Mesenchymal stem cell (in vitro differentiated cells and primary cell): ENCODE results near the gene ADAMTS17.

Source experiments
- DNase-seq: peaks from one replicate; pipeline ENCODE4 v3.0.0-alpha.2; 2013
- H2AFZ ChIP-seq: one replicate; pipeline ENCODE4 v1.6.1; 2013; ENCODE audit warnings: low read depth, mild to moderate bottlenecking, control low read depth, inconsistent platforms, low read length, moderate library complexity
- H2AK5ac ChIP-seq: 2 replicates; pipeline ENCODE4 v1.6.1; 2013; ENCODE audit warnings: low read length, moderate library complexity, mild to moderate bottlenecking, inconsistent platforms; ENCODE audit not compliant: severe bottlenecking
- H2BK120ac ChIP-seq: one replicate; pipeline ENCODE4 v1.6.1; 2013; ENCODE audit warnings: low read depth, mild to moderate bottlenecking, inconsistent platforms, low read length, moderate library complexity
- H2BK12ac ChIP-seq, 2 experiments: one replicate each; pipeline ENCODE4 v1.6.1; 2013; ENCODE audit warnings: inconsistent platforms in 2 of 2, low read length in 2 of 2, mild to moderate bottlenecking in 2 of 2, moderate library complexity in 2 of 2, control low read depth in 1 of 2
- H2BK15ac ChIP-seq: one replicate; pipeline ENCODE4 v1.6.1; 2013; ENCODE audit warnings: mild to moderate bottlenecking, low read depth, inconsistent platforms; ENCODE audit not compliant: poor library complexity, severe bottlenecking
- H2BK5ac ChIP-seq: 2 replicates; pipeline ENCODE4 v1.6.1; 2013; ENCODE audit warnings: low read depth, mild to moderate bottlenecking, low read length, control low read depth, inconsistent platforms; ENCODE audit not compliant: poor library complexity, severe bottlenecking
- H3K14ac ChIP-seq, 2 experiments: one replicate each; pipeline ENCODE4 v1.6.1; 2013; ENCODE audit warnings: inconsistent platforms in 2 of 2, low read length in 2 of 2, control low read depth in 1 of 2, mild to moderate bottlenecking in 1 of 2, moderate library complexity in 1 of 2
- H3K18ac ChIP-seq, 2 experiments: one replicate each; pipeline ENCODE4 v1.6.1; 2013; ENCODE audit warnings: inconsistent platforms in 2 of 2, low read length in 2 of 2, control low read depth in 1 of 2, low read depth in 1 of 2, mild to moderate bottlenecking in 1 of 2
- H3K23ac ChIP-seq, 2 experiments: one replicate each; pipeline ENCODE4 v1.6.1; 2013; ENCODE audit warnings: inconsistent platforms in 2 of 2, low read length in 2 of 2, mild to moderate bottlenecking in 2 of 2, moderate library complexity in 2 of 2, control low read depth in 1 of 2
- H3K27ac ChIP-seq: 2 replicates; pipeline ENCODE4 v1.5.1; 2013; ENCODE audit warnings: mild to moderate bottlenecking, moderate library complexity, low read length, control low read depth, inconsistent platforms; ENCODE audit not compliant: poor library complexity, severe bottlenecking
- H3K27me3 ChIP-seq, 2 experiments: 2 replicates each; pipeline versions ENCODE4 v1.6.1 to v1.7.0; 2013; ENCODE audit warnings: low read length in 2 of 2, mild to moderate bottlenecking in 2 of 2, moderate library complexity in 2 of 2, control low read depth in 1 of 2, inconsistent platforms in 1 of 2; ENCODE audit not compliant: control insufficient read depth in 1 of 2, insufficient read depth in 1 of 2
- H3K36me3 ChIP-seq, 2 experiments: 2 replicates each; pipeline versions ENCODE4 v1.6.1 to v1.7.0; 2013; ENCODE audit warnings: low read length in 2 of 2, control low read depth in 1 of 2, inconsistent platforms in 1 of 2, low read depth in 1 of 2, mild to moderate bottlenecking in 1 of 2; ENCODE audit not compliant: insufficient read depth in 2 of 2, control insufficient read depth in 1 of 2
- H3K4ac ChIP-seq, 2 experiments: one replicate each; pipeline ENCODE4 v1.6.1; 2013; ENCODE audit warnings: inconsistent platforms in 2 of 2, low read length in 2 of 2, mild to moderate bottlenecking in 2 of 2, moderate library complexity in 2 of 2, control low read depth in 1 of 2, low read depth in 1 of 2
- H3K4me1 ChIP-seq: 2 replicates; pipeline ENCODE4 v1.6.1; 2013; ENCODE audit warnings: low read depth, low read length, control low read depth; ENCODE audit not compliant: control insufficient read depth, insufficient read depth
- H3K4me2 ChIP-seq: 2 replicates; pipeline ENCODE4 v1.6.1; 2013; ENCODE audit warnings: low read length, mild to moderate bottlenecking, inconsistent platforms; ENCODE audit not compliant: poor library complexity, severe bottlenecking
- H3K4me3 ChIP-seq, 2 experiments: 2 replicates each; pipeline versions ENCODE4 v1.5.1 to v1.7.0; 2013; ENCODE audit warnings: low read length in 2 of 2, mild to moderate bottlenecking in 2 of 2, control low read depth in 1 of 2, low read depth in 1 of 2; ENCODE audit not compliant: insufficient read depth in 1 of 2
- H3K79me1 ChIP-seq: replicated peaks from 2 replicates; pipeline ENCODE4 v1.6.1; 2013; ENCODE audit warnings: mild to moderate bottlenecking, control low read depth, low read length, inconsistent platforms; ENCODE audit not compliant: poor library complexity, severe bottlenecking
- H3K9ac ChIP-seq: 2 replicates; pipeline ENCODE4 v1.7.0; 2013; ENCODE audit warnings: mild to moderate bottlenecking, low read length, moderate library complexity
- H3K9me3 ChIP-seq: 2 replicates; pipeline ENCODE4 v1.7.0; 2013; ENCODE audit warnings: mild to moderate bottlenecking, low read length; ENCODE audit not compliant: control insufficient read depth
- H4K8ac ChIP-seq: one replicate; pipeline ENCODE4 v1.6.1; 2013; ENCODE audit warnings: inconsistent platforms, mild to moderate bottlenecking, low read length, moderate library complexity
- H4K91ac ChIP-seq: one replicate; pipeline ENCODE4 v1.6.1; 2013; ENCODE audit warnings: mild to moderate bottlenecking, low read length, inconsistent platforms
- WGBS: methylation state at CpG from one replicate; pipeline ENCODE4 v1.1.7; 2013; ENCODE audit warnings: mixed read lengths; 5-methylcytosine and 5-hydroxymethylcytosine counted together

Gene ADAMTS17

DNA sequence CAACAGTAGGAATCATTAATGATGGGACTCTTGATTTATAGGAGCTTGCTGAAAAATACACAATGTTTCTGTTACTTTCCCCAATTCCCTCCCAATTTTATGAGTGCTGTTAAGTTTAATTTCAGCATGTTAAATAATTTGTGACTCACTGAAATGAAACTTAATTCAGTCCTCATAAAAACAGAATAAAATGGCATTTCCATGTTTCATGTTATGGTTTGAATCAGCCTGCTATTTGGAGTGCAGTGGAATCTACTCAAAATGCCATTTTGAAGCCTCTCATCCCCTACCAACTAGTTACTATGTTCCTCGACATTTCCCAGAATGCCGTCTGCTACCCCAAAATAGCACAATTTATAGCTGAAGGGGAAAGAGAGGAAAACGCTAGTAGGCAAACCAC, 237.5 kb downstream of the ADAMTS17 start:
- Histone ChIP-seq H3K23ac (no peak overlapping the region), H3K4me2 (no peak overlapping the region), H4K8ac (no peak overlapping the region), H3K9ac (no peak overlapping the region), H2AFZ (no peak overlapping the region), H3K36me3 (no peaks in the 10 kb centered on the region), H2BK15ac (no peak overlapping the region), H3K14ac (no peak overlapping the region), H3K27ac (no peak overlapping the region), H3K18ac (no peak overlapping the region), H3K4me3 (no peak overlapping the region), H2BK12ac (no peak overlapping the region), H3K27me3 (peaks cover 0 to 8% of the 10 kb centered on the region in 2 experiments), H3K79me1 (no peaks in the 10 kb centered on the region), H3K4me1 (no peaks in the 10 kb centered on the region), H4K91ac (no peak overlapping the region), H3K4ac (no peak overlapping the region), H2BK5ac (no peak overlapping the region), H2BK120ac (no peak overlapping the region), H2AK5ac (no peak overlapping the region), H3K9me3 (no peaks in the 10 kb centered on the region)
- no CpG with 5 or more reads among the region's 3 CpGs for WGBS
- no peak for DNase-seq

DNA sequence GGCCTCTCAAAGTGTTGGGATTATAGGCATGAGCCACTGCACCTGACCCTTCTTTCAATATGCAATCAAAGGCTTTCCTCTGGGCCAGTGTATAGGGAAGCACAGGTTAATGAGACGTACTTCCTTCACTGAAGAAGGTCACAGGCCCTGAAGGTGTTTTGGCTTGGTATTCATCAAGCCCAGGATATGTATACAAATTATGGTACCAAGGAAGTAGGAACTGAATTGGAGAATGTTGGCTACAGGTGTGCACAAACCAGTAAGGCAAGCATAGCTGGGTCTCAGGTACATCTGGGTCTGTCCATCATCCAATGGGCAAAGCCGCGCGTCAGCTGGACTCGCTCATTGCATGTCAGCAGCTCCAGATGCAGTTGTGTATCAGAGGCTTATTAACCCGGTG, 237.9 kb downstream of the ADAMTS17 start:
- H3K79me1 ChIP-seq: no peaks in the 10 kb centered on the region
- no peak overlapping the region for H3K4me3 ChIP-seq
- no peak overlapping the region for H3K27ac ChIP-seq
- no peaks in the 10 kb centered on the region for H3K9me3 ChIP-seq
- no peak overlapping the region for H3K14ac ChIP-seq
- H3K4me2 ChIP-seq: no peak overlapping the region
- 94% methylated on average over 6 of the region's 6 CpGs for WGBS
- no peak overlapping the region for H2BK120ac ChIP-seq
- no peak overlapping the region for H2BK12ac ChIP-seq
- H2BK15ac ChIP-seq: no peak overlapping the region
- no peak overlapping the region for H4K8ac ChIP-seq
- peaks cover 0 to 12% of the 10 kb centered on the region in 2 experiments for H3K27me3 ChIP-seq
- H2AK5ac ChIP-seq: no peak overlapping the region
- no peak overlapping the region for H3K4ac ChIP-seq
- no peaks in the 10 kb centered on the region for H3K36me3 ChIP-seq
- no peak overlapping the region for H3K23ac ChIP-seq
- DNase-seq: no peak
- H3K9ac ChIP-seq: no peak overlapping the region
- H2AFZ ChIP-seq: no peak overlapping the region
- H3K18ac ChIP-seq: no peak overlapping the region
- H3K4me1 ChIP-seq: no peaks in the 10 kb centered on the region
- no peak overlapping the region for H4K91ac ChIP-seq
- no peak overlapping the region for H2BK5ac ChIP-seq

DNA sequence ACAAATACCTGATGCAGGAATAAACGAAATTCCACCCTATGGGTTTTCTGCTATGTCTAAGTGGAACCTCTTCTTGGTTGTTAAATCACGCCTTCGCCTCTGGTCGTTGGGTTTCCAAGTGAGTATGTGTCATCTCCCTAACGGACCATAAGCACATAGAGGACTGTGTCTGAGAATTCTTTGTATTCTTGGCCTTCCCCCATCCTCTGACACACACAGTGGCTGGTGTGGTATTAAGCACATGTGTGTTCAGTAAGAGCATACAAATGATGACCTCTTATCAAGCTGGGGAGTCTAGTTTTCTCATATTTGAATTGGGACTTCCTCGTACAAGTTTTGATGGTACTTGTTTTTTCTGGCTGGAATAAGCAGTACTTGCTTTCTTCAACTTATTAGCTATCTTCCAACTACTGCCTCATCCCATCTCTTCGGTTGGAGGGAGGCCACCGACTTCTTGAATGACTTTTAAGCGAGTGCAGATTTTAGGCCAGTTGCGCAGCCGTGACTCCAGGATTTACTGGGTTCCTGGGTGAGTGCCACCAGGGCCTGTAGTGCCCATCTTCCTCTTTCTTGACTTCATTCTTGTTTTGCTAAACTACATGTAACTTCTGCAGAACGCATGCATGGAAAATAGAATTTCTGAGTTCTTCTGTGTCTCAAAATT, 240.2 kb downstream of the ADAMTS17 start:
- H3K18ac ChIP-seq: no peak overlapping the region
- no peak overlapping the region for H3K9ac ChIP-seq
- H2AK5ac ChIP-seq: no peak overlapping the region
- no peak overlapping the region for H3K23ac ChIP-seq
- no peak overlapping the region for H2BK12ac ChIP-seq
- no peaks in the 10 kb centered on the region for H3K79me1 ChIP-seq
- no peak overlapping the region for H3K4me3 ChIP-seq
- H2BK15ac ChIP-seq: no peak overlapping the region
- H2BK5ac ChIP-seq: no peak overlapping the region
- no peak for DNase-seq
- no peak overlapping the region for H2AFZ ChIP-seq
- H4K91ac ChIP-seq: no peak overlapping the region
- WGBS: 85% methylated on average over 12 of the region's 12 CpGs
- H3K36me3 ChIP-seq: no peaks in the 10 kb centered on the region
- H3K4me2 ChIP-seq: no peak overlapping the region
- H3K4me1 ChIP-seq: no peaks in the 10 kb centered on the region
- no peak overlapping the region for H2BK120ac ChIP-seq
- H3K27ac ChIP-seq: no peak overlapping the region
- no peaks in the 10 kb centered on the region for H3K9me3 ChIP-seq
- H4K8ac ChIP-seq: no peak overlapping the region
- H3K27me3 ChIP-seq: peaks cover 0 to 15% of the 10 kb centered on the region in 2 experiments
- no peak overlapping the region for H3K4ac ChIP-seq
- H3K14ac ChIP-seq: no peak overlapping the region

DNA sequence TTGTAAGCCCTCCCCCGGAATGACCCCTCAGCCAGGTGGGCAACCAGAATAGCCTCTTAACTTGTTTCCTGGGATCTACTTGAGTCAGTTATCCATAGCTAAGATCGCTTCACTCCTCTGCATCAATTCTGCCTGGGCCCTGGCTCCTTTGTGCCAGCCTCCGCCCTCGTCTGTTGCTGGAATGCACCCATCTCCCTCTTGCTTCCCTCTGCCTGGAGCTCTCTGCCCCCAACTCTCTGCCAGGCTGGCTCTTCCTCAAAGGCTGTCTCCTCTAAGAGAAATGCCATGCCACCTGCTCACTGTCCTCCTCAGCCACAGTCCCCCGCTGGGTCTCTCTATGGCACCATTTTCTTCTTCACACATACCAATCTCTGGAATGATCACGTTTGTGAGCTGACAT, 240.8 kb downstream of the ADAMTS17 start:
- Histone ChIP-seq H3K4me3 (no peak overlapping the region), H3K27ac (no peak overlapping the region), H3K36me3 (no peaks in the 10 kb centered on the region), H2AK5ac (no peak overlapping the region), H3K4me2 (no peak overlapping the region), H4K91ac (no peak overlapping the region), H3K4me1 (no peaks in the 10 kb centered on the region), H3K27me3 (peaks cover 0 to 15% of the 10 kb centered on the region in 2 experiments), H3K9ac (no peak overlapping the region), H3K18ac (no peak overlapping the region), H2BK5ac (no peak overlapping the region), H2BK15ac (no peak overlapping the region), H2BK12ac (no peak overlapping the region), H3K9me3 (no peaks in the 10 kb centered on the region), H3K4ac (no peak overlapping the region), H2AFZ (no peak overlapping the region), H4K8ac (no peak overlapping the region), H3K79me1 (no peaks in the 10 kb centered on the region), H2BK120ac (no peak overlapping the region), H3K23ac (no peak overlapping the region), H3K14ac (no peak overlapping the region)
- 81% methylated on average over 5 of the region's 6 CpGs for WGBS
- DNase-seq: no peak
